ENCODE data around the gene MOV10L1. TPM values are rescaled to one million over a fixed set of nuclear protein-coding genes. Genes with fewer than 3 reads are reported as not detected.

MOV10L1 gene
- total RNA-seq, 2 experiments from 2014 or later: 0.22 to 1.1 TPM

DNA sequence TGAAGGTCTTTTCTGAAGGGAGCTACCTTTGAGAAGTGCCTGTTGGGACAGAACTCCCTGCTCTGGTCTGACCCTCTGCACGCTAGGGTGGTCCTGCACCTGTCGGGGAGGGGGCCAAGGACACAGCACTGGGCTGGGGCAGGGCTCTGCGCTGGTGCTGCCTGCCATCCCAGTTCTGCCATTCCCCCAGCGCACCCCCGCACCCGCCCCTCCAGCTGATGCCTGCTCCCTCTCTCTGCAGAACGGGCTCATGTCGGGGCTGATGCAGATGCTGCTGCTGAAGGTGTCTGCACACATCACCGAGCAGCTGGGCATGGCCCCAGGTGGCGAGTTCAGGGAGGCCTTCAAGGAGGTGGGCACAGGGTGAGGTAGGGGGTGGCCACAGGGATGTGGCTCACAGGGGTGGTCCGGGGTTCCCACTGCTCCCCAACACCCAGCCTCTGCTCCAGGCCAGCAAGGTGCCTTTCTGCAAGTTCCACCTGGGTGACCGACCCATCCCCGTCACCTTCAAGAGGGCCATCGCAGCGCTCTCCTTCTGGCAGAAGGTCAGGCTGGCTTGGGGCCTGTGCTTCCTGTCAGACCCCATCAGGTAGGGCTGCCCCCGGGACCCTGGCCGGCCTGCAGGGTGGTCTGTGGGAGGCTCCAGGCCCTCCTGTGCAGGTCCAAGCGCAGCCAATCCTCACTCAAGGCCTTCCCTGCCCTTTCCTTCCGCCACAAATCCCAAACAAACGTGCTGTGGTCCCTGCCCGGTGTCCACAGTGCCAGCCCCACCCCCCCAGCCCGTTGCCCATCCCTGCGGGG, 107.4 kb downstream of the MOV10L1 start:
- peaks cover 21% of the 10 kb centered on the region for H3K79me2 ChIP-seq (ENCODE audit: insufficient read depth, low read depth, low read length)
- 0 out of 2 replicates have a peak, but pooled peaks cover 2% of the 10 kb centered on the region for H4K20me1 ChIP-seq (ENCODE audit: insufficient read depth, low read length)
- H3K9me3 ChIP-seq (ENCODE audit: low read length): no peaks in the 10 kb centered on the region
- POLR2A ChIA-PET: no interaction called here
- H3K36me3 ChIP-seq (ENCODE audit: insufficient read depth, low read length): peaks cover 59% of the 10 kb centered on the region
- H3K27ac ChIP-seq (ENCODE audit: low read depth, low read length, poor library complexity, severe bottlenecking): no peak overlapping the region
- no peak for TF ChIP-seq EZH2phosphoT487 (IDR thresholded peaks at IDR 0.05; ENCODE audit: borderline replicate concordance, low read depth, low read length)
- TF ChIP-seq, protein P1, sequence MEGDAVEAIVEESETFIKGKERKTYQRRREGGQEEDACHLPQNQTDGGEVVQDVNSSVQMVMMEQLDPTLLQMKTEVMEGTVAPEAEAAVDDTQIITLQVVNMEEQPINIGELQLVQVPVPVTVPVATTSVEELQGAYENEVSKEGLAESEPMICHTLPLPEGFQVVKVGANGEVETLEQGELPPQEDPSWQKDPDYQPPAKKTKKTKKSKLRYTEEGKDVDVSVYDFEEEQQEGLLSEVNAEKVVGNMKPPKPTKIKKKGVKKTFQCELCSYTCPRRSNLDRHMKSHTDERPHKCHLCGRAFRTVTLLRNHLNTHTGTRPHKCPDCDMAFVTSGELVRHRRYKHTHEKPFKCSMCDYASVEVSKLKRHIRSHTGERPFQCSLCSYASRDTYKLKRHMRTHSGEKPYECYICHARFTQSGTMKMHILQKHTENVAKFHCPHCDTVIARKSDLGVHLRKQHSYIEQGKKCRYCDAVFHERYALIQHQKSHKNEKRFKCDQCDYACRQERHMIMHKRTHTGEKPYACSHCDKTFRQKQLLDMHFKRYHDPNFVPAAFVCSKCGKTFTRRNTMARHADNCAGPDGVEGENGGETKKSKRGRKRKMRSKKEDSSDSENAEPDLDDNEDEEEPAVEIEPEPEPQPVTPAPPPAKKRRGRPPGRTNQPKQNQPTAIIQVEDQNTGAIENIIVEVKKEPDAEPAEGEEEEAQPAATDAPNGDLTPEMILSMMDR (conservative IDR thresholded peaks at IDR 0.05; ENCODE audit: low read length): no peak
- no peak for DNase-seq (ENCODE audit: low spot score)
- no peaks in the 10 kb centered on the region for H3K9me2 ChIP-seq (ENCODE audit: insufficient read depth, low read length)
- no peak overlapping the region for H3K4me3 ChIP-seq (ENCODE audit: low read depth, low read length, poor library complexity, severe bottlenecking)
- no peak overlapping the region for H2AFZ ChIP-seq (ENCODE audit: low read length)
- intact Hi-C loops (cut with micrococcal nuclease; ENCODE audit: unreplicated experiment): no loop called here
- no peak overlapping the region for H3K4me2 ChIP-seq (ENCODE audit: low read length)
- CTCF ChIA-PET (ENCODE audit: unreplicated experiment): interaction anchor here (0.6 kb wide), 1 partner anchor 86 kb away, joined by 6 read pairs; no protein-coding TSS in a partner anchor
- H3K4me1 ChIP-seq (ENCODE audit: insufficient read depth, low read length, poor library complexity, severe bottlenecking): peaks cover 34% of the 10 kb centered on the region
- no TSS peak for BruUV-seq (replicated peaks)

DNA sequence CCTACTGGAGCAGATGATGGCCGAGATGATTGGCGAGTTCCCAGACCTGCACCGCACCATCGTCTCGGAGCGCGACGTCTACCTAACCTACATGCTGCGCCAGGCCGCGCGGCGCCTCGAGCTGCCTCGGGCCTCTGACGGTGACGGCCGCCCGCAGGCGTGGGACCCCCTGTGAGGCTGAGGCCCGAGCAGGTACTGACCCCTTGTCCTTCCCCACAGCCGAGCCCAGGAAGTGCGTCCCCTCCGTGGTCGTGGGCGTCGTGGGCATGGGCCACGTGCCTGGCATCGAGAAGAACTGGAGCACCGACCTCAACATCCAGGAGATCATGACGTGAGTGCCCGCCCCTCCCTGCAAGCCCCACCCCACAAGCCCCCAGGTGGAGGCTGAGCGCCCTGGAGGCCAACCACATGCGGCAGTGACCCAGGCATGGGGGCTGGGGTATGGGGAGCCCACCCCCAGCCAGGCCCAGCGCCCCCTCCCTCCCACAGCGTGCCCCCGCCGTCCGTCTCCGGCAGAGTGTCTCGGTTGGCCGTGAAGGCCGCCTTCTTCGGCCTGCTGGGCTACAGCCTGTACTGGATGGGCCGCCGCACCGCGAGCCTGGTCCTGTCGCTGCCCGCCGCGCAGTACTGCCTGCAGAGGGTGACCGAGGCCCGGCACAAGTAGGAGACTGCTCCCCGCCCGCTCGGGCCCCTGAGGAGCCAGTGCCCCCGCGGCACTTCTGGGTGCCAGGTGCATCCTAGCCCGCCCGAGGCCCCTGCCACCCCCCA, 108.2 kb downstream of the MOV10L1 start:
- peaks cover 32% of the 10 kb centered on the region for H3K4me1 ChIP-seq (ENCODE audit: insufficient read depth, low read length, poor library complexity, severe bottlenecking)
- no peaks in the 10 kb centered on the region for H3K9me2 ChIP-seq (ENCODE audit: insufficient read depth, low read length)
- peaks cover 21% of the 10 kb centered on the region for H3K79me2 ChIP-seq (ENCODE audit: insufficient read depth, low read depth, low read length)
- H3K4me3 ChIP-seq (ENCODE audit: low read depth, low read length, poor library complexity, severe bottlenecking): no peak overlapping the region
- no TSS peak for BruUV-seq (replicated peaks)
- no peak overlapping the region for H3K4me2 ChIP-seq (ENCODE audit: low read length)
- H3K36me3 ChIP-seq (ENCODE audit: insufficient read depth, low read length): peaks cover 57% of the 10 kb centered on the region
- POLR2A ChIA-PET: no interaction called here
- H4K20me1 ChIP-seq (ENCODE audit: insufficient read depth, low read length): 0 out of 2 replicates have a peak, but pooled peaks cover 8% of the 10 kb centered on the region
- CTCF ChIA-PET (ENCODE audit: unreplicated experiment): no interaction called here
- DNase-seq (ENCODE audit: low spot score): no peak
- peaks cover 2% of the 10 kb centered on the region; the same call in 1 of the 2 replicates for H3K9me3 ChIP-seq (ENCODE audit: low read length)
- TF ChIP-seq EZH2phosphoT487 (IDR thresholded peaks at IDR 0.05; ENCODE audit: borderline replicate concordance, low read depth, low read length): no peak
- TF ChIP-seq, protein P1 (conservative IDR thresholded peaks at IDR 0.05; ENCODE audit: low read length): no peak
- H3K27ac ChIP-seq (ENCODE audit: low read depth, low read length, poor library complexity, severe bottlenecking): no peak overlapping the region
- H2AFZ ChIP-seq (ENCODE audit: low read length): no peak overlapping the region
- intact Hi-C loops (cut with micrococcal nuclease; ENCODE audit: unreplicated experiment): no loop called here
